GM23338 (cell line): ENCODE measurements around the gene CUX1. TPM values are rescaled to one million over a fixed set of nuclear protein-coding genes. Genes with fewer than 3 reads are reported as not detected.
A peak's percentile ranks its signal among the peaks of the same experiment; 100 is the strongest.

Experiments
- ATAC-seq: fragments of 200-7000 bp; cut with Tn5 transposase; 3 replicates; pipeline ENCODE4 v1.9.1; 2020
- DNase-seq: peaks from one replicate; pipeline ENCODE4 v3.0.0-alpha.2; 2015; ENCODE audit warnings: low spot score
- H2AFZ ChIP-seq: fragments of 200-600 bp; sonication (generic); 2 replicates; pipeline ENCODE4 v1.8.0; 2016; ENCODE audit warnings: antibody characterized with exemption, mild to moderate bottlenecking, moderate library complexity
- H3F3A ChIP-seq: fragments of 200-600 bp; sonication (generic); replicated peaks from 2 replicates; pipeline ENCODE4 v1.8.0; 2017; ENCODE audit warnings: antibody characterized with exemption, mixed run types, low read depth
- H3K27ac ChIP-seq: fragments of 200-600 bp; sonication (generic); 2 replicates; pipeline ENCODE4 v1.6.1; 2016; ENCODE audit warnings: low read depth
- H3K27me3 ChIP-seq: fragments of 200-600 bp; sonication (generic); 2 replicates; pipeline ENCODE4 v1.8.0; 2016; ENCODE audit warnings: mild to moderate bottlenecking, mixed run types, moderate library complexity; ENCODE audit not compliant: insufficient read depth
- H3K36me3 ChIP-seq: fragments of 200-600 bp; sonication (generic); 2 replicates; pipeline ENCODE4 v1.8.0; 2016; ENCODE audit warnings: mild to moderate bottlenecking; ENCODE audit not compliant: insufficient read depth
- H3K4me1 ChIP-seq: fragments of 200-600 bp; sonication (generic); 2 replicates; pipeline ENCODE4 v1.8.0; 2016; ENCODE audit warnings: mild to moderate bottlenecking, moderate library complexity; ENCODE audit not compliant: insufficient read depth
- H3K4me2 ChIP-seq: fragments of 200-600 bp; sonication (generic); 2 replicates; pipeline ENCODE4 v1.7.1; 2017; ENCODE audit warnings: mixed run types
- H3K4me3 ChIP-seq: fragments of 200-600 bp; sonication (generic); 2 replicates; pipeline ENCODE4 v1.6.1; 2016; ENCODE audit warnings: mixed run types
- H3K79me2 ChIP-seq: fragments of 200-600 bp; sonication (generic); replicated peaks from 2 replicates; pipeline ENCODE4 v1.8.0; 2017; ENCODE audit warnings: mild to moderate bottlenecking; ENCODE audit not compliant: insufficient read depth
- H3K9me2 ChIP-seq: fragments of 200-600 bp; sonication (generic); 2 replicates; pipeline ENCODE4 v1.8.0; 2017; ENCODE audit not compliant: insufficient read depth
- H4K20me1 ChIP-seq: fragments of 200-600 bp; sonication (generic); replicated peaks from 2 replicates; pipeline ENCODE4 v1.8.0; 2017; ENCODE audit warnings: mild to moderate bottlenecking; ENCODE audit not compliant: insufficient read depth
- H3K27ac Mint-ChIP-seq: 2 replicates; pipeline ENCODE4 v1.8.0; 2020; ENCODE audit warnings: inconsistent platforms, mild to moderate bottlenecking, moderate library complexity, mixed read lengths
- H3K27me3 Mint-ChIP-seq: 3 replicates; pipeline ENCODE4 v1.8.0; 2022; ENCODE audit warnings: low read depth, mild to moderate bottlenecking, moderate library complexity, mixed read lengths, inconsistent platforms; ENCODE audit not compliant: insufficient read depth, poor library complexity
- H3K36me3 Mint-ChIP-seq: 3 replicates; pipeline ENCODE4 v1.8.0; 2021; ENCODE audit warnings: low read depth, mild to moderate bottlenecking, inconsistent platforms, moderate library complexity, mixed read lengths
- H3K4me1 Mint-ChIP-seq: 3 replicates; pipeline ENCODE4 v1.8.0; 2020; ENCODE audit warnings: mild to moderate bottlenecking, inconsistent platforms, mixed read lengths
- H3K4me3 Mint-ChIP-seq: 3 replicates; pipeline ENCODE4 v1.8.0; 2021; ENCODE audit warnings: moderate library complexity, mild to moderate bottlenecking, inconsistent platforms, mixed read lengths
- H3K9me3 Mint-ChIP-seq: 3 replicates; pipeline ENCODE4 v1.8.0; 2020; ENCODE audit warnings: moderate library complexity, mild to moderate bottlenecking, inconsistent platforms, mixed read lengths
- JUNB ChIP-seq: IDR thresholded peaks from one replicate; pipeline ENCODE4 v1.6.1; 2016; ENCODE audit warnings: antibody characterized with exemption; ENCODE audit not compliant: unreplicated experiment
- ZNF114 ChIP-seq: fragments of 250-450 bp; sonication (Bioruptor Pico); IDR thresholded peaks from 2 replicates; pipeline ENCODE4 v1.5.0; 2020; ENCODE audit warnings: mild to moderate bottlenecking, moderate library complexity
- ZNF331 ChIP-seq: fragments of 250-450 bp; sonication (Bioruptor Pico); IDR thresholded peaks from 2 replicates; pipeline ENCODE4 v1.5.0; 2020; ENCODE audit warnings: low read depth, mild to moderate bottlenecking, moderate library complexity
- polyA plus RNA-seq: library from polyadenylated mRNA; unstranded; fragments of >200 nt; fragmentation: Nextera tagmentation; extraction: Ambion mirVana; gene quantifications from 2 replicates; pipeline ENCODE4 v1.2.1, GENCODE V29; 2016
- total RNA-seq: library from RNA; depleted of rRNA; stranded (reverse); fragments of >200 nt; shearing (Covaris generic); gene quantifications from 2 replicates; pipeline ENCODE4 v1.2.3, GENCODE V29; 2014
- TF ChIP-seq, protein P1 (sequence below), 2 experiments: fragments of 200-600 bp in 1 of 2; sonication (generic) in 1 of 2; conservative IDR thresholded peaks; 2 replicates each; pipeline versions ENCODE4 v1.5.1 to v1.6.1; 2016 to 2017; ENCODE audit warnings: antibody characterized with exemption in 2 of 2, low read depth in 2 of 2, mild to moderate bottlenecking in 2 of 2, moderate library complexity in 1 of 2
- TF ChIP-seq, protein P2 (sequence below): IDR thresholded peaks from 2 replicates; pipeline ENCODE4 v1.6.1; 2016; ENCODE audit warnings: antibody characterized with exemption

The CUX1 gene
- total and polyA plus RNA-seq, 2 experiments from 2014 or later = 49.9 to 64.0 TPM

GRCh38 chr7:101814081-101814990 is 3.1 kb upstream of the CUX1 start:
- H3K27ac Mint-ChIP-seq = no peak overlapping the region
- Histone ChIP-seq H3K9me2 (no peaks in the 10 kb centered on the region), H3K36me3 (no peaks in the 10 kb centered on the region), H4K20me1 (peaks cover 11% of the 10 kb centered on the region), H3K4me3 (peak overlapping the region; percentile 65), H3K79me2 (peaks cover 20% of the 10 kb centered on the region), H3K27ac (no peak overlapping the region), H3K27me3 (peaks cover 18% of the 10 kb centered on the region), H3K4me2 (peak overlapping the region; percentile 81), H2AFZ (peak overlapping the region; percentile 23), H3K4me1 (peaks cover 24% of the 10 kb centered on the region), H3F3A (peaks cover 7% of the 10 kb centered on the region; the same call in 1 of the 2 replicates)
- no peaks in the 10 kb centered on the region; the same call in 2 of the 3 replicates for H3K9me3 Mint-ChIP-seq
- H3K27me3 Mint-ChIP-seq = peaks cover 10% of the 10 kb centered on the region
- H3K4me3 Mint-ChIP-seq = peak overlapping the region; percentile 73
- H3K4me1 Mint-ChIP-seq = peaks cover 25% of the 10 kb centered on the region
- TF ChIP-seq, protein P1, sequence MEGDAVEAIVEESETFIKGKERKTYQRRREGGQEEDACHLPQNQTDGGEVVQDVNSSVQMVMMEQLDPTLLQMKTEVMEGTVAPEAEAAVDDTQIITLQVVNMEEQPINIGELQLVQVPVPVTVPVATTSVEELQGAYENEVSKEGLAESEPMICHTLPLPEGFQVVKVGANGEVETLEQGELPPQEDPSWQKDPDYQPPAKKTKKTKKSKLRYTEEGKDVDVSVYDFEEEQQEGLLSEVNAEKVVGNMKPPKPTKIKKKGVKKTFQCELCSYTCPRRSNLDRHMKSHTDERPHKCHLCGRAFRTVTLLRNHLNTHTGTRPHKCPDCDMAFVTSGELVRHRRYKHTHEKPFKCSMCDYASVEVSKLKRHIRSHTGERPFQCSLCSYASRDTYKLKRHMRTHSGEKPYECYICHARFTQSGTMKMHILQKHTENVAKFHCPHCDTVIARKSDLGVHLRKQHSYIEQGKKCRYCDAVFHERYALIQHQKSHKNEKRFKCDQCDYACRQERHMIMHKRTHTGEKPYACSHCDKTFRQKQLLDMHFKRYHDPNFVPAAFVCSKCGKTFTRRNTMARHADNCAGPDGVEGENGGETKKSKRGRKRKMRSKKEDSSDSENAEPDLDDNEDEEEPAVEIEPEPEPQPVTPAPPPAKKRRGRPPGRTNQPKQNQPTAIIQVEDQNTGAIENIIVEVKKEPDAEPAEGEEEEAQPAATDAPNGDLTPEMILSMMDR (conservative IDR thresholded peaks at IDR 0.05; ENCODE audit: low read depth in 2 of 2) = peak; percentile 5 to 67; a peak in 3 of 4 replicates
- TF ChIP-seq, protein P2, sequence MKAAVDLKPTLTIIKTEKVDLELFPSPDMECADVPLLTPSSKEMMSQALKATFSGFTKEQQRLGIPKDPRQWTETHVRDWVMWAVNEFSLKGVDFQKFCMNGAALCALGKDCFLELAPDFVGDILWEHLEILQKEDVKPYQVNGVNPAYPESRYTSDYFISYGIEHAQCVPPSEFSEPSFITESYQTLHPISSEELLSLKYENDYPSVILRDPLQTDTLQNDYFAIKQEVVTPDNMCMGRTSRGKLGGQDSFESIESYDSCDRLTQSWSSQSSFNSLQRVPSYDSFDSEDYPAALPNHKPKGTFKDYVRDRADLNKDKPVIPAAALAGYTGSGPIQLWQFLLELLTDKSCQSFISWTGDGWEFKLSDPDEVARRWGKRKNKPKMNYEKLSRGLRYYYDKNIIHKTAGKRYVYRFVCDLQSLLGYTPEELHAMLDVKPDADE = no peak
- TF ChIP-seq ZNF114 (CRISPR knock-in tag) = no peak
- no peak for TF ChIP-seq JUNB
- DNase-seq = peak; percentile 72
- ATAC-seq = peak; percentile 73
- H3K36me3 Mint-ChIP-seq = no peaks in the 10 kb centered on the region; the same call in 2 of the 3 replicates

GRCh38 chr7:101814991-101815825 is 2.2 kb upstream of the CUX1 start:
- ATAC-seq = peak; percentile 14
- Mint-ChIP-seq H3K36me3 (no peaks in the 10 kb centered on the region; the same call in 2 of the 3 replicates), H3K27me3 (peaks cover 10% of the 10 kb centered on the region)

More at GRCh38 chr7:101814991-101815825, 2.2 kb upstream of the CUX1 start:
- Histone ChIP-seq H3K4me2 (peak overlapping the region; percentile 81), H3K4me1 (peaks cover 33% of the 10 kb centered on the region), H3K79me2 (peaks cover 28% of the 10 kb centered on the region), H3K27me3 (peaks cover 18% of the 10 kb centered on the region), H3K27ac (no peak overlapping the region), H2AFZ (peak overlapping the region; percentile 23), H3K9me2 (no peaks in the 10 kb centered on the region), H4K20me1 (peaks cover 20% of the 10 kb centered on the region), H3F3A (peaks cover 7% of the 10 kb centered on the region; the same call in 1 of the 2 replicates), H3K4me3 (peak overlapping the region; percentile 65), H3K36me3 (no peaks in the 10 kb centered on the region)
- TF ChIP-seq, protein P2 = 0 out of 2 replicates have a peak, but pooled peaks have one; percentile 18
- TF ChIP-seq, protein P1 (conservative IDR thresholded peaks at IDR 0.05; ENCODE audit: low read depth in 2 of 2) = peak in 1 of 2 experiments; percentile 62; a peak in 2 of 4 replicates
- TF ChIP-seq JUNB (no peak), ZNF331 (CRISPR knock-in tag) (no peak)
- H3K9me3 Mint-ChIP-seq = no peaks in the 10 kb centered on the region; the same call in 2 of the 3 replicates
- no peak overlapping the region for H3K27ac Mint-ChIP-seq
- H3K4me3 Mint-ChIP-seq = peak overlapping the region; percentile 73
- H3K4me1 Mint-ChIP-seq = peaks cover 34% of the 10 kb centered on the region
- DNase-seq = peak; percentile 65
